GM18520 (cell line): Measurements from ENCODE around the gene IGF2.

Experiments used
- ATAC-seq: cut with Tn5 transposase; IDR thresholded peaks from one replicate; pipeline ENCODE4 v1.9.1; 2021; ENCODE audit not compliant: unreplicated experiment

Gene IGF2

GRCh38 chr11:2093575-2094353 is 45.4 kb downstream of the IGF2 start:
- no peak for ATAC-seq

- ATAC-seq, result no peak
Measured at GRCh38 chr11:2092956-2093412, 46.2 kb downstream of the IGF2 start.

GRCh38 chr11:2092464-2092910 is 46.7 kb downstream of the IGF2 start:
- ATAC-seq, result no peak

- no peak for ATAC-seq
Measured at GRCh38 chr11:2091786-2092463, 47.3 kb downstream of the IGF2 start.

- no peak for ATAC-seq
Measured at GRCh38 chr11:2091112-2091746, 48.0 kb downstream of the IGF2 start.

GRCh38 chr11:2090172-2091111 is 48.7 kb downstream of the IGF2 start:
- ATAC-seq, result no peak

GRCh38 chr11:2089536-2090165 is 49.5 kb downstream of the IGF2 start:
- no peak for ATAC-seq

- no peak for ATAC-seq
Measured at GRCh38 chr11:2088746-2089535, 50.2 kb downstream of the IGF2 start.

- no peak for ATAC-seq
Measured at GRCh38 chr11:2088284-2088683, 50.9 kb downstream of the IGF2 start.

- ATAC-seq, result no peak
Measured at GRCh38 chr11:2086239-2087040, 52.7 kb downstream of the IGF2 start.

GRCh38 chr11:2085251-2086066 is 53.7 kb downstream of the IGF2 start:
- ATAC-seq, result no peak

GRCh38 chr11:2084721-2085120 is 54.5 kb downstream of the IGF2 start:
- no peak for ATAC-seq
